Transverse colon (tissue), 4 donors: ENCODE data around the gene CIZ1. TPM values are rescaled to one million over a fixed set of nuclear protein-coding genes. Genes with fewer than 3 reads are reported as not detected.

ENCODE experiments used
- DNase-seq: peaks from one replicate; pipeline ENCODE4 v3.0.0-alpha.2; 2019
- H3K27ac ChIP-seq, 4 donors: fragments of 200-600 bp; sonication (generic); 2 replicates each; pipeline ENCODE4 v1.5.1; 2016 to 2018; ENCODE audit warnings: inconsistent platforms in 4 of 4
- H3K27me3 ChIP-seq: fragments of 200-600 bp; sonication (generic); 2 replicates; pipeline ENCODE4 v1.5.1; 2017; ENCODE audit warnings: inconsistent platforms
- H3K36me3 ChIP-seq, 4 donors: fragments of 200-600 bp; sonication (generic); 2 replicates each; pipeline ENCODE4 v1.5.1; 2017 to 2019; ENCODE audit warnings: inconsistent platforms in 4 of 4
- H3K4me1 ChIP-seq, 4 donors: fragments of 200-600 bp; sonication (generic); 2 replicates each; pipeline ENCODE4 v1.5.1; 2017 to 2020; ENCODE audit warnings: inconsistent platforms in 4 of 4
- H3K4me3 ChIP-seq, 4 donors: fragments of 200-600 bp; sonication (generic); 1 replicate in 1 of 4; 2 replicates in 3 of 4; pipeline versions ENCODE4 v1.5.1 to v1.6.1; 2017 to 2019; ENCODE audit warnings: inconsistent platforms in 4 of 4
- H3K9me3 ChIP-seq, 2 donors: fragments of 200-600 bp; sonication (generic); 2 replicates each; pipeline ENCODE4 v1.5.1; 2017 to 2019; ENCODE audit warnings: inconsistent platforms in 2 of 2
- CTCF ChIP-seq, 5 experiments: fragments of 200-600 bp in 3 of 5; fragments of 450-650 bp in 2 of 5; sonication (generic) in 3 of 5; IDR thresholded peaks; 1 replicate in 2 of 5; 2 replicates in 3 of 5; pipeline ENCODE4 v1.5.1; 2016 to 2017; ENCODE audit warnings: antibody characterized with exemption in 5 of 5, inconsistent platforms in 3 of 5, mild to moderate bottlenecking in 2 of 5, moderate library complexity in 1 of 5
- EP300 ChIP-seq: sonication (generic); formaldehyde crosslinking; IDR thresholded peaks from one replicate; pipeline ENCODE4 v1.6.1; 2017; ENCODE audit warnings: antibody characterized with exemption, low read depth
- POLR2A ChIP-seq: fragments of 450-650 bp; IDR thresholded peaks from one replicate; pipeline ENCODE4 v1.6.1; 2016; ENCODE audit warnings: antibody characterized with exemption, mild to moderate bottlenecking, moderate library complexity
- POLR2AphosphoS5 ChIP-seq, 3 donors: sonication (generic); formaldehyde crosslinking; IDR thresholded peaks; one replicate each; pipeline ENCODE4 v1.6.1; 2016; ENCODE audit warnings: antibody characterized with exemption in 3 of 3
- WGBS, 2 donors: methylation state at CpG; one replicate each; pipeline ENCODE4 v1.1.5; 2018; ENCODE audit warnings: low coverage in 1 of 2; 5-methylcytosine and 5-hydroxymethylcytosine counted together
- in situ Hi-C, 4 donors: fragments of 200-750 bp; cut with MboI; loops; one replicate each; pipeline versions ENCODE4 v1.15.0 to v1.15.1; 2017; ENCODE audit warnings: low sequenced_read_pairs in 3 of 4, low pct_ligation_motif_present in 1 of 4, low pct_unique_long_range_greater_than_20kb in 1 of 4
- intact Hi-C: fragments of 100-400 bp; cut with DNase I; formaldehyde crosslinking; loops from one replicate; pipeline ENCODE4 v1.15.1; 2023; ENCODE audit warnings: low total_unique reads
- total RNA-seq, 4 donors: library from RNA; depleted of rRNA; stranded (reverse); fragments of >200 nt; gene quantifications; one replicate each; pipeline ENCODE4 v1.1.0, GENCODE V29; 2016

CIZ1 gene
- total RNA-seq, 4 donors from 2014 or later: 59.9 to 211 (median 73.0) TPM

GRCh38 chr9:128214571-128215490, 23.5 kb upstream of the CIZ1 start:
- 81 to 100% methylated on average over 2 to 21 of the region's 21 CpGs for WGBS, 2 donors
- Histone ChIP-seq H3K27me3 (no peaks in the 10 kb centered on the region), H3K36me3 (no peaks in the 10 kb centered on the region), H3K4me1 (peaks cover 4 to 18% (median 10%) of the 10 kb centered on the region in 4 donors), H3K9me3 (no peaks in the 10 kb centered on the region), H3K4me3 (no peak overlapping the region), H3K27ac (peak overlapping the region; percentile 27 to 43 (median 32))
- in situ Hi-C loops (no loop called here), intact Hi-C loops (no loop called here)
- TF ChIP-seq EP300: no peak
- no peak for TF ChIP-seq POLR2AphosphoS5 (IDR thresholded peaks at IDR 0.05)
- TF ChIP-seq CTCF (IDR thresholded peaks at IDR 0.05): no peak
- no peak for DNase-seq

- intact Hi-C loops: no loop called here
- DNase-seq: no peak
- 88% methylated on average over 12 of the region's 12 CpGs; no CpG with 5 or more reads in 1 of the 2 donors for WGBS, 2 donors
These were observed 22.6 kb upstream of the CIZ1 start for GRCh38 chr9:128213746-128214497.

GRCh38 chr9:128211981-128212281, 20.6 kb upstream of the CIZ1 start:
- WGBS, 2 donors: 47% methylated on average over 2 of the region's 2 CpGs; no CpG with 5 or more reads in 1 of the 2 donors
- Histone ChIP-seq H3K4me1 (peaks cover 0 to 11% (median 3%) of the 10 kb centered on the region in 4 donors), H3K36me3 (no peaks in the 10 kb centered on the region), H3K4me3 (no peak overlapping the region), H3K9me3 (no peaks in the 10 kb centered on the region), H3K27me3 (no peaks in the 10 kb centered on the region), H3K27ac (no peak overlapping the region)
- in situ Hi-C loops (no loop called here), intact Hi-C loops (no loop called here)
- TF ChIP-seq POLR2A (no peak), POLR2AphosphoS5 (IDR thresholded peaks at IDR 0.05) (no peak), CTCF (IDR thresholded peaks at IDR 0.05) (no peak), EP300 (no peak)
- DNase-seq: no peak

More at GRCh38 chr9:128213746-128214497, 22.6 kb upstream of the CIZ1 start:
- Histone ChIP-seq H3K9me3 (no peaks in the 10 kb centered on the region), H3K27me3 (no peaks in the 10 kb centered on the region), H3K4me1 (peaks cover 4 to 18% (median 8%) of the 10 kb centered on the region in 4 donors), H3K27ac (no peak overlapping the region), H3K36me3 (no peaks in the 10 kb centered on the region), H3K4me3 (no peak overlapping the region)
- TF ChIP-seq POLR2AphosphoS5 (IDR thresholded peaks at IDR 0.05) (no peak), EP300 (no peak), POLR2A (no peak), CTCF (IDR thresholded peaks at IDR 0.05) (no peak)
- in situ Hi-C loops: no loop called here

GRCh38 chr9:128211186-128211980, 20.0 kb upstream of the CIZ1 start:
- intact Hi-C loops (no loop called here), in situ Hi-C loops (no loop called here)
- H3K36me3 ChIP-seq: no peaks in the 10 kb centered on the region
- H3K27ac ChIP-seq: no peak overlapping the region
- peaks cover 0 to 14% (median 3%) of the 10 kb centered on the region in 4 donors for H3K4me1 ChIP-seq
- DNase-seq: no peak
- H3K9me3 ChIP-seq: no peaks in the 10 kb centered on the region
- 50 to 61% methylated on average over 3 to 12 of the region's 12 CpGs for WGBS, 2 donors
- TF ChIP-seq POLR2AphosphoS5 (IDR thresholded peaks at IDR 0.05) (no peak), EP300 (no peak)
- no peak overlapping the region for H3K4me3 ChIP-seq
- no peaks in the 10 kb centered on the region for H3K27me3 ChIP-seq
